GM12878 (cell line): Measurements from ENCODE around the gene BHLHE23. TPM values are rescaled to one million over a fixed set of nuclear protein-coding genes. Genes with fewer than 3 reads are reported as not detected.

Experiments used
- ATAC-seq: fragments of 200-7000 bp; cut with Tn5 transposase; 3 replicates; pipeline ENCODE4 v1.9.1; 2020; ENCODE audit warnings: mild to moderate bottlenecking, moderate library complexity
- BruUV-seq: library from RNA; stranded (reverse); fragments of 400-500 nt; replicated peaks from 2 replicates; lab custom pipeline; 2021; lab: Mats Ljungman, UMichigan
- CTCF ChIA-PET: fragments of 300-600 bp; sonication (Branson Sonifier 250); formaldehyde crosslinking; extraction: SDS; loops from one replicate; lab custom pipeline; 2021; ENCODE audit warnings: inconsistent platforms; lab: Yijun Ruan, JAX
- POLR2A ChIA-PET: fragments of 350-600 bp; formaldehyde crosslinking; extraction: SDS; loops from one replicate; lab custom pipeline; 2021; ENCODE audit warnings: inconsistent platforms; lab: Charles Lee
- RAD21 ChIA-PET: fragments of 300-600 bp; sonication (Branson Sonifier 250); formaldehyde crosslinking; loops from one replicate; lab custom pipeline; 2023; ENCODE audit warnings: antibody characterized with exemption; ENCODE audit not compliant: unreplicated experiment; lab: Charles Lee
- SMC1A ChIA-PET: fragments of 300-600 bp; sonication (Branson Sonifier 250); formaldehyde crosslinking; loops from one replicate; lab custom pipeline; 2023; ENCODE audit not compliant: unreplicated experiment, uncharacterized antibody; lab: Charles Lee
- DNase-seq: peaks from one replicate; pipeline ENCODE4 v3.0.0-alpha.2; 2011; ENCODE audit warnings: low read depth, low spot score
- FAIRE-seq: peaks from 3 replicates; lab custom pipeline; 2011; peaks lifted over from hg19 to GRCh38; lab: Jason Lieb, UNC
- H2AFZ ChIP-seq: 2 replicates; pipeline ENCODE4 v1.6.0; 2011; ENCODE audit warnings: low read depth, low read length, control low read depth; ENCODE audit not compliant: control insufficient read depth
- H3K27ac ChIP-seq: 2 replicates; pipeline ENCODE4 v1.5.1; 2011; ENCODE audit warnings: control low read depth; ENCODE audit not compliant: control insufficient read depth, insufficient read depth
- H3K27me3 ChIP-seq, 2 experiments: replicated peaks in 1 of 2; 2 replicates each; pipeline versions ENCODE4 v1.6.0 to v1.6.1; 2011; ENCODE audit warnings: low read length in 1 of 2; ENCODE audit not compliant: control insufficient read depth in 2 of 2, insufficient read depth in 2 of 2
- H3K36me3 ChIP-seq, 2 experiments: 2 replicates each; pipeline ENCODE4 v1.5.1; 2011; ENCODE audit warnings: low read length in 1 of 2; ENCODE audit not compliant: control insufficient read depth in 2 of 2, insufficient read depth in 2 of 2
- H3K4me1 ChIP-seq: 2 replicates; pipeline ENCODE4 v1.6.1; 2011; ENCODE audit warnings: mild to moderate bottlenecking, low read length, moderate library complexity, mixed read lengths; ENCODE audit not compliant: control insufficient read depth, insufficient read depth
- H3K4me2 ChIP-seq: 2 replicates; pipeline ENCODE4 v1.6.0; 2011; ENCODE audit warnings: control low read depth; ENCODE audit not compliant: control insufficient read depth, insufficient read depth
- H3K4me3 ChIP-seq: fragments of 200-600 bp; sonication (generic); 2 replicates; pipeline ENCODE4 v1.5.1; 2016
- H3K79me2 ChIP-seq: 2 replicates; pipeline ENCODE4 v1.6.0; 2011; ENCODE audit warnings: low read length; ENCODE audit not compliant: control insufficient read depth, insufficient read depth
- H3K9ac ChIP-seq: 2 replicates; pipeline ENCODE4 v1.8.0; 2011; ENCODE audit warnings: low read length, control low read depth, mixed read lengths; ENCODE audit not compliant: control insufficient read depth, insufficient read depth
- H3K9me3 ChIP-seq: replicated peaks from 3 replicates; pipeline ENCODE4 v1.5.1; 2011; ENCODE audit warnings: mild to moderate bottlenecking, low read length; ENCODE audit not compliant: control insufficient read depth, insufficient read depth
- H4K20me1 ChIP-seq: 2 replicates; pipeline ENCODE4 v1.6.0; 2011; ENCODE audit not compliant: control insufficient read depth, insufficient read depth
- CBX5 ChIP-seq: sonication (generic); IDR thresholded peaks from 2 replicates; pipeline ENCODE4 v1.6.1; 2016; ENCODE audit warnings: low read depth, moderate library complexity, mild to moderate bottlenecking, inconsistent platforms
- HSF1 ChIP-seq: fragments of 150-350 bp; IDR thresholded peaks from 2 replicates; pipeline ENCODE4 v1.6.1; 2014; ENCODE audit warnings: mild to moderate bottlenecking, low read depth, low read length
- MTA2 ChIP-seq: fragments of 450-650 bp; IDR thresholded peaks from 2 replicates; pipeline ENCODE4 v1.6.1; 2016; ENCODE audit warnings: low read depth, mild to moderate bottlenecking, moderate library complexity
- PML ChIP-seq: IDR thresholded peaks from 2 replicates; pipeline ENCODE4 v1.6.1; 2012; ENCODE audit warnings: low read length, inconsistent platforms
- RB1 ChIP-seq: fragments of 450-650 bp; formaldehyde crosslinking; IDR thresholded peaks from 2 replicates; pipeline ENCODE4 v1.6.1; 2017; ENCODE audit warnings: mild to moderate bottlenecking, borderline replicate concordance
- RBBP5 ChIP-seq: fragments of 200-600 bp; sonication (generic); conservative IDR thresholded peaks from 2 replicates; pipeline ENCODE4 v1.6.1; 2016
- WGBS: methylation state at CpG from one replicate; pipeline ENCODE4 v1.1.6; 2016; ENCODE audit warnings: low lambda C conversion rate; ENCODE audit not compliant: insufficient replicate concordance, insufficient coverage; ENCODE audit errors: missing lambda C conversion rate; 5-methylcytosine and 5-hydroxymethylcytosine counted together
- in situ Hi-C: fragments of 300-500 bp; cut with MboI; formaldehyde crosslinking; loops from 9 replicates; pipeline ENCODE4 v1.14.3; 2018; ENCODE audit warnings: mixed read lengths
- intact Hi-C: fragments of 100-400 bp; cut with micrococcal nuclease; formaldehyde crosslinking; loops from one replicate; pipeline ENCODE4 v1.14.2; 2022; ENCODE audit not compliant: unreplicated experiment
- polyA plus RNA-seq, 11 experiments: library from polyadenylated mRNA; depleted of rRNA in 4 of 11; unstranded in 6 of 11; stranded (reverse) in 5 of 11; fragments of >200 nt; fragmentation: Nextera tagmentation in 4 of 11; fragmentation: Illumina TruSeq in 1 of 11; extraction: Ambion mirVana in 4 of 11; extraction: Trizol in 1 of 11; gene quantifications; 1 replicate in 1 of 11; 2 replicates in 10 of 11; pipeline versions ENCODE4 v1.2.1 to v1.2.3, GENCODE V29; 2011 to 2016; ENCODE audit warnings: inconsistent platforms in 2 of 11, missing spikeins in 2 of 11, low read depth in 1 of 11
- total RNA-seq, 4 experiments: library from RNA; depleted of rRNA in 3 of 4; stranded (reverse); fragments of >200 nt in 3 of 4; fragmentation: Illumina TruSeq in 1 of 4; extraction: Trizol in 1 of 4; gene quantifications; 2 replicates each; pipeline versions ENCODE4 v1.2.1 to v1.2.3, GENCODE V29; 2013 to 2021

Gene BHLHE23
- total and polyA plus RNA-seq, 10 of the 15 experiments (the other 5 are each of a cell fraction or from before 2014, with no cell fraction given), result 0.28 to 0.33 TPM; not detected in 8

DNA sequence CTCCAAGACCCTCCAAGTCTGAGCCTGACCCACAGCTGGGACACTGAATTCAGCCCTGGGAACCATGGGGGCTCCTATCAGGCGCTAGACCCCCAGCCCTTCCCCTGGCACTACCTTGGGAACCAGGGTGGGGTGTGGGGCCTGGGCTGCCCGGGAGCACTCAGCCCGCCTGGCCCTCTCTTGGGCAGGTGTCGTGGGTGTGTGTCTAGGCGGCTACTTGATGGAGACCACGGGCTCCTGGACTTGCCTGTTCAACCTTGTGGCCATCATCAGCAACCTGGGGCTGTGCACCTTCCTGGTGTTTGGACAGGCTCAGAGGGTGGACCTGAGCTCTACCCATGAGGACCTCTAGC is 39.6 kb downstream of the BHLHE23 start:
- FAIRE-seq, result no peak
- ChIA-PET CTCF (no interaction called here), SMC1A (no interaction called here), POLR2A (interaction anchor here (1.0 kb wide), 1 partner anchor 11 kb away, joined by 3 read pairs; no protein-coding TSS in a partner anchor), RAD21 (no interaction called here)
- 96% methylated on average over 6 of the region's 6 CpGs for WGBS
- H3K79me2 ChIP-seq, result no peaks in the 10 kb centered on the region
- no peak overlapping the region for H3K9ac ChIP-seq
- intact Hi-C loops (no loop called here), in situ Hi-C loops (no loop called here)
- no peaks in the 10 kb centered on the region for H4K20me1 ChIP-seq
- no peaks in the 10 kb centered on the region for H3K9me3 ChIP-seq
- DNase-seq, result no peak
- TF ChIP-seq CBX5 (no peak), HSF1 (no peak), MTA2 (no peak), RBBP5 (no peak), RB1 (no peak), PML (no peak)
- H3K4me3 ChIP-seq, result no peak overlapping the region
- BruUV-seq, result no TSS peak
- H3K36me3 ChIP-seq, result peaks cover 5 to 13% of the 10 kb centered on the region in 2 experiments; a peak in 3 of 4 replicates
- no peak overlapping the region for H2AFZ ChIP-seq
- H3K4me1 ChIP-seq, result peaks cover 2% of the 10 kb centered on the region
- H3K4me2 ChIP-seq, result no peak overlapping the region
- H3K27ac ChIP-seq, result no peak overlapping the region
- ATAC-seq, result no peak
- H3K27me3 ChIP-seq, result no peaks in the 10 kb centered on the region
